HepG2 (cell line): ENCODE measurements around the gene LHFPL2. TPM values are rescaled to one million over a fixed set of nuclear protein-coding genes. Genes with fewer than 3 reads are reported as not detected.

ENCODE experiments used
- ATAC-seq: fragments of 200-7000 bp; cut with Tn5 transposase; 3 replicates; pipeline ENCODE4 v1.9.1; 2020; ENCODE audit warnings: mild to moderate bottlenecking, moderate library complexity
- BruUV-seq: library from RNA; stranded (reverse); fragments of 400-500 nt; replicated peaks from 2 replicates; lab custom pipeline; 2021; lab: Mats Ljungman, UMichigan
- CTCF ChIA-PET: fragments of 300-600 bp; formaldehyde crosslinking; extraction: SDS; loops from one replicate; lab custom pipeline; 2021; ENCODE audit warnings: low total read pairs, inconsistent platforms, low intra/inter-chr PET ratio; lab: Yijun Ruan, JAX
- POLR2A ChIA-PET: fragments of 350-600 bp; sonication (Branson Sonifier 250); formaldehyde crosslinking; loops from one replicate; lab custom pipeline; 2020; ENCODE audit warnings: antibody characterized with exemption, inconsistent platforms; lab: Yijun Ruan, JAX
- DNase-seq: peaks from one replicate; pipeline ENCODE4 v3.0.0-alpha.2; 2015; ENCODE audit warnings: low spot score
- FAIRE-seq: peaks from 3 replicates; lab custom pipeline; 2011; peaks lifted over from hg19 to GRCh38; lab: Jason Lieb, UNC
- H2AFZ ChIP-seq: one replicate; pipeline ENCODE4 v1.6.1; 2011; ENCODE audit warnings: low read length, inconsistent platforms
- H3K27ac ChIP-seq: fragments of 300-600 bp; 3 replicates; pipeline ENCODE4 v1.8.0; 2011; ENCODE audit warnings: mixed run types, mild to moderate bottlenecking, mixed read lengths, low read length, inconsistent platforms; ENCODE audit not compliant: insufficient read depth; ENCODE audit errors: extremely low read length
- H3K27me3 ChIP-seq, 2 experiments: fragments of 200-600 bp in 1 of 2; 2 replicates in 1 of 2; 3 replicates in 1 of 2; pipeline versions ENCODE4 v1.6.0 to v1.8.0; 2011; ENCODE audit warnings: low read length in 2 of 2, mild to moderate bottlenecking in 2 of 2, moderate library complexity in 2 of 2, inconsistent platforms in 1 of 2; ENCODE audit not compliant: insufficient read depth in 2 of 2, control insufficient read depth in 1 of 2
- H3K36me3 ChIP-seq, 2 experiments: fragments of 200-600 bp in 1 of 2; replicated peaks in 1 of 2; 2 replicates in 1 of 2; 3 replicates in 1 of 2; pipeline versions ENCODE4 v1.5.1 to v1.8.0; 2011; ENCODE audit warnings: low read length in 2 of 2, inconsistent platforms in 1 of 2; ENCODE audit not compliant: insufficient read depth in 2 of 2, control insufficient read depth in 1 of 2
- H3K4me1 ChIP-seq: 2 replicates; pipeline ENCODE4 v1.5.1; 2012; ENCODE audit warnings: low read length, inconsistent platforms; ENCODE audit not compliant: insufficient read depth
- H3K4me2 ChIP-seq: 2 replicates; pipeline ENCODE4 v1.6.0; 2011; ENCODE audit warnings: low read depth, low read length, inconsistent platforms
- H3K4me3 ChIP-seq, 3 experiments: fragments of 200-600 bp in 1 of 3; sonication (generic), shearing (Covaris generic) in 1 of 3; replicated peaks in 1 of 3; 2 replicates each; pipeline ENCODE4 v1.5.1; 2011 to 2016; ENCODE audit warnings: low read length in 3 of 3, inconsistent platforms in 2 of 3, low read depth in 2 of 3, mild to moderate bottlenecking in 2 of 3, control low read depth in 1 of 3, mixed read lengths in 1 of 3; ENCODE audit not compliant: insufficient read depth in 1 of 3
- H3K79me2 ChIP-seq: one replicate; pipeline ENCODE4 v1.6.1; 2011; ENCODE audit warnings: low read length, inconsistent platforms; ENCODE audit not compliant: insufficient read depth
- H3K9ac ChIP-seq: 2 replicates; pipeline ENCODE4 v1.6.0; 2011; ENCODE audit warnings: mild to moderate bottlenecking, low read depth, low read length, inconsistent platforms; ENCODE audit not compliant: insufficient read depth
- H3K9me3 ChIP-seq: 2 replicates; pipeline ENCODE4 v1.5.1; 2012; ENCODE audit warnings: mild to moderate bottlenecking, low read length
- H4K20me1 ChIP-seq: 2 replicates; pipeline ENCODE4 v1.6.0; 2011; ENCODE audit warnings: inconsistent platforms, mild to moderate bottlenecking, low read length, moderate library complexity; ENCODE audit not compliant: insufficient read depth
- CREM ChIP-seq, 2 experiments: sonication (generic) in 1 of 2; formaldehyde crosslinking in 1 of 2; IDR thresholded peaks; 2 replicates each; pipeline versions ENCODE4 v1.4.0 to v1.6.1; 2016 to 2020; ENCODE audit warnings: antibody characterized with exemption in 1 of 2, mild to moderate bottlenecking in 1 of 2, missing genetic modification reagents in 1 of 2
- FOSL1 ChIP-seq: sonication (generic); formaldehyde crosslinking; IDR thresholded peaks from 2 replicates; pipeline ENCODE4 v1.9.0; 2021; ENCODE audit warnings: missing genetic modification reagents, borderline replicate concordance
- FOXA1 ChIP-seq, 2 experiments: fragments of 450-650 bp in 1 of 2; sonication (generic) in 1 of 2; formaldehyde crosslinking in 1 of 2; IDR thresholded peaks; 2 replicates each; pipeline versions ENCODE4 v1.4.0 to v1.6.1; 2016 to 2020; ENCODE audit warnings: missing genetic modification reagents in 1 of 2
- JARID2 ChIP-seq: sonication (generic); formaldehyde crosslinking; IDR thresholded peaks from 2 replicates; pipeline ENCODE4 v1.8.1; 2023; ENCODE audit warnings: missing genetic modification reagents, inconsistent platforms; ENCODE audit not compliant: insufficient replicate concordance
- RFXANK ChIP-seq: IDR thresholded peaks from 2 replicates; pipeline ENCODE4 v1.6.1; 2016
- ZBTB1 ChIP-seq: sonication (generic); formaldehyde crosslinking; IDR thresholded peaks from 2 replicates; pipeline ENCODE4 v1.4.0; 2020; ENCODE audit warnings: missing genetic modification reagents, borderline replicate concordance
- ZBTB42 ChIP-seq: sonication (generic); formaldehyde crosslinking; IDR thresholded peaks from 2 replicates; pipeline ENCODE4 v1.5.0; 2020; ENCODE audit warnings: mild to moderate bottlenecking, missing genetic modification reagents
- ZNF329 ChIP-seq: sonication (generic); formaldehyde crosslinking; IDR thresholded peaks from 2 replicates; pipeline ENCODE4 v1.9.0; 2021; ENCODE audit warnings: low read depth, mild to moderate bottlenecking, missing genetic modification reagents
- ZNF557 ChIP-seq: sonication (generic); formaldehyde crosslinking; IDR thresholded peaks from 2 replicates; pipeline ENCODE4 v1.4.0; 2020; ENCODE audit warnings: missing genetic modification reagents
- ZNF782 ChIP-seq: sonication (generic); formaldehyde crosslinking; IDR thresholded peaks from 2 replicates; pipeline ENCODE4 v1.4.0; 2020; ENCODE audit warnings: missing genetic modification reagents, mild to moderate bottlenecking, borderline replicate concordance
- ZSCAN9 ChIP-seq: IDR thresholded peaks from 2 replicates; pipeline ENCODE4 v1.6.1; 2016; ENCODE audit warnings: borderline replicate concordance
- WGBS: methylation state at CpG from one replicate; pipeline ENCODE4 v1.1.6; 2017; ENCODE audit warnings: low lambda C conversion rate; 5-methylcytosine and 5-hydroxymethylcytosine counted together
- in situ Hi-C: cut with HindIII; loops from 2 replicates; pipeline ENCODE4 v1.10.0; 2017; ENCODE audit warnings: low pct_unique_long_range_greater_than_20kb; ENCODE audit not compliant: extremely low pct_ligation_motif_present
- intact Hi-C: fragments of 100-400 bp; cut with micrococcal nuclease; formaldehyde crosslinking; loops from one replicate; pipeline ENCODE4 v1.10.0; 2022; ENCODE audit not compliant: unreplicated experiment
- polyA plus RNA-seq, 8 experiments: library from polyadenylated mRNA; depleted of rRNA in 3 of 8; stranded (reverse) in 7 of 8; unstranded in 1 of 8; fragments of >200 nt; fragmentation: Illumina TruSeq in 4 of 8; extraction: Trizol in 4 of 8; gene quantifications; 2 replicates each; pipeline versions ENCODE4 v1.2.1 to v1.2.3, GENCODE V29; 2011 to 2016; ENCODE audit warnings: low read depth in 4 of 8, missing spikeins in 1 of 8, mixed read lengths in 1 of 8; ENCODE audit not compliant: insufficient read depth in 1 of 8
- total RNA-seq, 5 experiments: library from RNA; depleted of rRNA; stranded (reverse); fragments of >200 nt; fragmentation: Illumina TruSeq; extraction: Trizol; gene quantifications; 2 replicates each; pipeline ENCODE4 v1.2.3, GENCODE V29; 2016; ENCODE audit warnings: low read depth in 1 of 5
- TF ChIP-seq, protein P1 (sequence below): sonication (generic); formaldehyde crosslinking; IDR thresholded peaks from 2 replicates; pipeline ENCODE4 v1.9.0; 2021; ENCODE audit warnings: missing genetic modification reagents, mild to moderate bottlenecking, borderline replicate concordance
- TF ChIP-seq, protein P2 (sequence below): sonication (generic); formaldehyde crosslinking; IDR thresholded peaks from 2 replicates; pipeline ENCODE4 v1.5.1; 2020; ENCODE audit warnings: missing genetic modification reagents, mild to moderate bottlenecking, borderline replicate concordance
- TF ChIP-seq, protein P3 (sequence below): sonication (generic); formaldehyde crosslinking; IDR thresholded peaks from 2 replicates; pipeline ENCODE4 v1.5.1; 2020; ENCODE audit warnings: mild to moderate bottlenecking, missing genetic modification reagents

LHFPL2 gene
- total and polyA plus RNA-seq, 2 of the 13 experiments (the other 11 are each of a cell fraction or from before 2014, with no cell fraction given) = 6.0 to 20.0 TPM

DNA sequence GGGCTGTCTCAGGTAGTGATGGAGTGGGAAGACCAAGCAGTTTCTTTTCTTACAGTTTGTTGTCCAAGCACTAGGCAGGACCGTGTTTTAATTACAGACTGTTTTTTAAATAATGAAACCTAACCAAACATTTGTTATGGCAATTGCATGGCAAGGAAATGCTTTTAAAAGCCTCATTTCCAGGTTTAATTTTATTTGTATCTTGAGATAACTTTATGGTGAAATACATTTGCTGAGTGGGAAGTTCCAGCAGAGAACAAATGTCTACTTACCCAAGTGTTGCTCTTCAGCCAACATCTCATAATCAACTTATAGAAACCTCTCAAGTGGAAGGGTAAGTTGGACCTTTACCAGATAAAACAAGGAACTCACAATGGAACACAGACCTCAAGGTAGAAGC lies 11.8 kb upstream of the LHFPL2 start:
- POLR2A ChIA-PET = no interaction called here
- WGBS = 0% methylated on average over 1 of the region's 1 CpG
- ATAC-seq = no peak

More for the DNA sequence above, 11.8 kb upstream of the LHFPL2 start:
- intact Hi-C loops (no loop called here), in situ Hi-C loops (no loop called here)
- Histone ChIP-seq H2AFZ (no peak overlapping the region), H3K79me2 (no peaks in the 10 kb centered on the region), H3K4me2 (no peak overlapping the region), H3K9ac (no peak overlapping the region), H3K27me3 (no peaks in the 10 kb centered on the region), H3K36me3 (no peaks in the 10 kb centered on the region), H4K20me1 (no peaks in the 10 kb centered on the region), H3K4me1 (peaks cover 13% of the 10 kb centered on the region), H3K27ac (no peak overlapping the region), H3K9me3 (no peaks in the 10 kb centered on the region), H3K4me3 (no peak overlapping the region)
- no TSS peak for BruUV-seq
- CTCF ChIA-PET = no interaction called here
- FAIRE-seq (no peak), DNase-seq (no peak)
- TF ChIP-seq RFXANK (CRISPR knock-in tag) (no peak), ZSCAN9 (CRISPR knock-in tag) (no peak), FOXA1 (IDR thresholded peaks at IDR 0.05) (no peak), FOXA1 (CRISPR knock-in tag; IDR thresholded peaks at IDR 0.05) (no peak), CREM (IDR thresholded peaks at IDR 0.05) (no peak), CREM (CRISPR knock-in tag; IDR thresholded peaks at IDR 0.05) (no peak), ZNF329 (CRISPR knock-in tag) (no peak), JARID2 (CRISPR knock-in tag) (no peak), ZBTB42 (no peak), ZNF782 (no peak), ZBTB1 (CRISPR knock-in tag) (no peak), ZNF557 (CRISPR knock-in tag) (no peak), FOSL1 (no peak)
- TF ChIP-seq, protein P1, sequence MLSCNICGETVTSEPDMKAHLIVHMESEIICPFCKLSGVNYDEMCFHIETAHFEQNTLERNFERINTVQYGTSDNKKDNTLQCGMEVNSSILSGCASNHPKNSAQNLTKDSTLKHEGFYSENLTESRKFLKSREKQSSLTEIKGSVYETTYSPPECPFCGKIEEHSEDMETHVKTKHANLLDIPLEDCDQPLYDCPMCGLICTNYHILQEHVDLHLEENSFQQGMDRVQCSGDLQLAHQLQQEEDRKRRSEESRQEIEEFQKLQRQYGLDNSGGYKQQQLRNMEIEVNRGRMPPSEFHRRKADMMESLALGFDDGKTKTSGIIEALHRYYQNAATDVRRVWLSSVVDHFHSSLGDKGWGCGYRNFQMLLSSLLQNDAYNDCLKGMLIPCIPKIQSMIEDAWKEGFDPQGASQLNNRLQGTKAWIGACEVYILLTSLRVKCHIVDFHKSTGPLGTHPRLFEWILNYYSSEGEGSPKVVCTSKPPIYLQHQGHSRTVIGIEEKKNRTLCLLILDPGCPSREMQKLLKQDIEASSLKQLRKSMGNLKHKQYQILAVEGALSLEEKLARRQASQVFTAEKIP (CRISPR knock-in tag) = no peak
- TF ChIP-seq, protein P2, sequence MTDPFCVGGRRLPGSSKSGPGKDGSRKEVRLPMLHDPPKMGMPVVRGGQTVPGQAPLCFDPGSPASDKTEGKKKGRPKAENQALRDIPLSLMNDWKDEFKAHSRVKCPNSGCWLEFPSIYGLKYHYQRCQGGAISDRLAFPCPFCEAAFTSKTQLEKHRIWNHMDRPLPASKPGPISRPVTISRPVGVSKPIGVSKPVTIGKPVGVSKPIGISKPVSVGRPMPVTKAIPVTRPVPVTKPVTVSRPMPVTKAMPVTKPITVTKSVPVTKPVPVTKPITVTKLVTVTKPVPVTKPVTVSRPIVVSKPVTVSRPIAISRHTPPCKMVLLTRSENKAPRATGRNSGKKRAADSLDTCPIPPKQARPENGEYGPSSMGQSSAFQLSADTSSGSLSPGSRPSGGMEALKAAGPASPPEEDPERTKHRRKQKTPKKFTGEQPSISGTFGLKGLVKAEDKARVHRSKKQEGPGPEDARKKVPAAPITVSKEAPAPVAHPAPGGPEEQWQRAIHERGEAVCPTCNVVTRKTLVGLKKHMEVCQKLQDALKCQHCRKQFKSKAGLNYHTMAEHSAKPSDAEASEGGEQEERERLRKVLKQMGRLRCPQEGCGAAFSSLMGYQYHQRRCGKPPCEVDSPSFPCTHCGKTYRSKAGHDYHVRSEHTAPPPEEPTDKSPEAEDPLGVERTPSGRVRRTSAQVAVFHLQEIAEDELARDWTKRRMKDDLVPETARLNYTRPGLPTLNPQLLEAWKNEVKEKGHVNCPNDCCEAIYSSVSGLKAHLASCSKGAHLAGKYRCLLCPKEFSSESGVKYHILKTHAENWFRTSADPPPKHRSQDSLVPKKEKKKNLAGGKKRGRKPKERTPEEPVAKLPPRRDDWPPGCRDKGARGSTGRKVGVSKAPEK = no peak
- TF ChIP-seq, protein P3, sequence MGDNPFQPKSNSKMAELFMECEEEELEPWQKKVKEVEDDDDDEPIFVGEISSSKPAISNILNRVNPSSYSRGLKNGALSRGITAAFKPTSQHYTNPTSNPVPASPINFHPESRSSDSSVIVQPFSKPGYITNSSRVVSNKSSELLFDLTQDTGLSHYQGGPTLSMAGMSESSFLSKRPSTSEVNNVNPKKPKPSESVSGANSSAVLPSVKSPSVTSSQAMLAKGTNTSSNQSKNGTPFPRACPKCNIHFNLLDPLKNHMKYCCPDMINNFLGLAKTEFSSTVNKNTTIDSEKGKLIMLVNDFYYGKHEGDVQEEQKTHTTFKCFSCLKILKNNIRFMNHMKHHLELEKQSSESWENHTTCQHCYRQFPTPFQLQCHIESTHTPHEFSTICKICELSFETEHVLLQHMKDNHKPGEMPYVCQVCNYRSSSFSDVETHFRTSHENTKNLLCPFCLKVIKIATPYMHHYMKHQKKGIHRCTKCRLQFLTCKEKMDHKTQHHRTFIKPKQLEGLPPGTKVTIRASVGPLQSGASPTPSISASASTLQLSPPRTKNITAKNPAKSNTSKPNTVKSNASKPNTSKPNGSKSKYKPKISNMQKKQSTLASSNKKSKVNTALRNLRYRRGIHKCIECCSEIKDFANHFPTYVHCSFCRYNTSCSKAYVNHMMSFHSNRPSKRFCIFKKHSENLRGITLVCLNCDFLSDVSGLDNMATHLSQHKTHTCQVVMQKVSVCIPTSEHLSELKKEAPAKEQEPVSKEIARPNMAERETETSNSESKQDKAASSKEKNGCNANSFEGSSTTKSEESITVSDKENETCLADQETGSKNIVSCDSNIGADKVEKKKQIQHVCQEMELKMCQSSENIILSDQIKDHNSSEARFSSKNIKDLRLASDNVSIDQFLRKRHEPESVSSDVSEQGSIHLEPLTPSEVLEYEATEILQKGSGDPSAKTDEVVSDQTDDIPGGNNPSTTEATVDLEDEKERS (CRISPR knock-in tag) = no peak
